HepG2 (cell line): Measurements from ENCODE around the gene DNASE2. TPM values are rescaled to one million over a fixed set of nuclear protein-coding genes. Genes with fewer than 3 reads are reported as not detected.

Experiments
- HINFP ChIP-seq: sonication (generic); formaldehyde crosslinking; IDR thresholded peaks from 2 replicates; pipeline ENCODE4 v1.4.0; 2020; ENCODE audit warnings: low read depth, mild to moderate bottlenecking, missing genetic modification reagents
- THRA ChIP-seq: sonication (generic); formaldehyde crosslinking; IDR thresholded peaks from 2 replicates; pipeline ENCODE4 v1.4.0; 2020; ENCODE audit warnings: missing genetic modification reagents, borderline replicate concordance
- TOPORS ChIP-seq: sonication (generic); formaldehyde crosslinking; IDR thresholded peaks from 2 replicates; pipeline ENCODE4 v1.8.0; 2023; ENCODE audit warnings: mild to moderate bottlenecking, missing genetic modification reagents
- USF2 ChIP-seq, 2 experiments: sonication (generic) in 1 of 2; formaldehyde crosslinking in 1 of 2; IDR thresholded peaks; 2 replicates each; pipeline versions ENCODE4 v1.5.1 to v1.6.1; 2011 to 2020; ENCODE audit warnings: borderline replicate concordance in 1 of 2, low read depth in 1 of 2, low read length in 1 of 2, mild to moderate bottlenecking in 1 of 2, missing genetic modification reagents in 1 of 2, moderate library complexity in 1 of 2
- ZBTB33 ChIP-seq: sonication (generic); formaldehyde crosslinking; IDR thresholded peaks from 2 replicates; pipeline ENCODE4 v1.4.0; 2020; ENCODE audit warnings: missing genetic modification reagents
- ZFP91 ChIP-seq: sonication (generic); formaldehyde crosslinking; IDR thresholded peaks from 2 replicates; pipeline ENCODE4 v1.9.0; 2022; ENCODE audit warnings: missing genetic modification reagents, mild to moderate bottlenecking, borderline replicate concordance
- ZNF205 ChIP-seq: IDR thresholded peaks from 2 replicates; pipeline ENCODE4 v1.6.1; 2018; ENCODE audit warnings: missing biosample characterization, missing genetic modification reagents
- ZNF337 ChIP-seq: sonication (generic); formaldehyde crosslinking; IDR thresholded peaks from 2 replicates; pipeline ENCODE4 v1.5.1; 2020; ENCODE audit warnings: missing genetic modification reagents, low read depth, mild to moderate bottlenecking, borderline replicate concordance
- ZNF770 ChIP-seq: sonication (generic); formaldehyde crosslinking; IDR thresholded peaks from 2 replicates; pipeline ENCODE4 v1.5.0; 2020; ENCODE audit warnings: mild to moderate bottlenecking, missing genetic modification reagents
- ZNF776 ChIP-seq: sonication (generic); formaldehyde crosslinking; IDR thresholded peaks from 2 replicates; pipeline ENCODE4 v1.4.0; 2020; ENCODE audit warnings: mild to moderate bottlenecking, missing genetic modification reagents
- ZNF879 ChIP-seq: sonication (generic); formaldehyde crosslinking; IDR thresholded peaks from 2 replicates; pipeline ENCODE4 v1.8.1; 2023; ENCODE audit warnings: missing genetic modification reagents
- ZZZ3 ChIP-seq: sonication (generic); formaldehyde crosslinking; IDR thresholded peaks from 2 replicates; pipeline ENCODE4 v1.4.0; 2020; ENCODE audit warnings: missing genetic modification reagents, mild to moderate bottlenecking, borderline replicate concordance
- polyA plus RNA-seq, 8 experiments: library from polyadenylated mRNA; depleted of rRNA in 3 of 8; stranded (reverse) in 7 of 8; unstranded in 1 of 8; fragments of >200 nt; fragmentation: Illumina TruSeq in 4 of 8; extraction: Trizol in 4 of 8; gene quantifications; 2 replicates each; pipeline versions ENCODE4 v1.2.1 to v1.2.3, GENCODE V29; 2011 to 2016; ENCODE audit warnings: low read depth in 4 of 8, missing spikeins in 1 of 8, mixed read lengths in 1 of 8; ENCODE audit not compliant: insufficient read depth in 1 of 8
- total RNA-seq, 5 experiments: library from RNA; depleted of rRNA; stranded (reverse); fragments of >200 nt; fragmentation: Illumina TruSeq; extraction: Trizol; gene quantifications; 2 replicates each; pipeline ENCODE4 v1.2.3, GENCODE V29; 2016; ENCODE audit warnings: low read depth in 1 of 5

Gene DNASE2
- total and polyA plus RNA-seq, 2 of the 13 experiments (the other 11 are each of a cell fraction or from before 2014, with no cell fraction given), result 7.5 to 16.2 TPM

GRCh38 chr19:12885749-12886650 is 4.8 kb upstream of the DNASE2 start (continued):
- TF ChIP-seq USF2 (IDR thresholded peaks at IDR 0.05; ENCODE audit: low read depth, low read length) (no peak), USF2 (CRISPR knock-in tag; IDR thresholded peaks at IDR 0.05; ENCODE audit: borderline replicate concordance) (no peak), ZBTB33 (peak; percentile 80), ZNF776 (CRISPR knock-in tag) (no peak), ZNF205 (CRISPR knock-in tag) (0 out of 2 replicates have a peak, but pooled peaks have one; percentile 9), ZFP91 (CRISPR knock-in tag) (peak; percentile 53; the same call in 1 of the 2 replicates), ZNF770 (CRISPR knock-in tag) (no peak), ZZZ3 (CRISPR knock-in tag) (no peak), ZNF337 (CRISPR knock-in tag) (no peak), THRA (CRISPR knock-in tag) (no peak), HINFP (CRISPR knock-in tag) (no peak), ZNF879 (no peak), TOPORS (CRISPR knock-in tag) (0 out of 2 replicates have a peak, but pooled peaks have one; percentile 25)
